Esophagus muscularis mucosa (tissue), 4 donors: Measurements from ENCODE around the gene SFXN5. TPM values are rescaled to one million over a fixed set of nuclear protein-coding genes. Genes with fewer than 3 reads are reported as not detected.

Experiments used
- DNase-seq: peaks from one replicate; pipeline ENCODE4 v3.0.0-alpha.2; 2017; ENCODE audit errors: extremely low spot score
- H3K27ac ChIP-seq, 4 donors: fragments of 200-600 bp; sonication (generic); replicated peaks in 1 of 4; 1 replicate in 3 of 4; 2 replicates in 1 of 4; pipeline ENCODE4 v1.5.1; 2016 to 2019; ENCODE audit warnings: mild to moderate bottlenecking in 1 of 4
- H3K27me3 ChIP-seq, 4 donors: fragments of 200-600 bp; sonication (generic); one replicate each; pipeline versions ENCODE4 v1.5.1 to v1.6.0; 2016 to 2019
- H3K36me3 ChIP-seq, 4 donors: fragments of 200-600 bp; sonication (generic); one replicate each; pipeline ENCODE4 v1.5.1; 2016 to 2019
- H3K4me1 ChIP-seq, 4 donors: fragments of 200-600 bp; sonication (generic); one replicate each; pipeline ENCODE4 v1.5.1; 2016 to 2019
- H3K4me3 ChIP-seq, 4 donors: fragments of 200-600 bp; sonication (generic); 1 replicate in 2 of 4; 2 replicates in 2 of 4; pipeline ENCODE4 v1.5.1; 2016 to 2019; ENCODE audit warnings: mild to moderate bottlenecking in 4 of 4, moderate library complexity in 1 of 4
- H3K9me3 ChIP-seq, 4 donors: fragments of 200-600 bp; sonication (generic); 1 replicate in 3 of 4; 2 replicates in 1 of 4; pipeline ENCODE4 v1.5.1; 2016 to 2019
- EP300 ChIP-seq: sonication (generic); formaldehyde crosslinking; IDR thresholded peaks from one replicate; pipeline ENCODE4 v1.6.1; 2017; ENCODE audit warnings: antibody characterized with exemption
- POLR2A ChIP-seq: fragments of 450-650 bp; IDR thresholded peaks from one replicate; pipeline ENCODE4 v1.6.1; 2017; ENCODE audit warnings: antibody characterized with exemption, moderate library complexity, mild to moderate bottlenecking, low read depth
- POLR2AphosphoS5 ChIP-seq, 2 donors: sonication (generic); formaldehyde crosslinking; IDR thresholded peaks; one replicate each; pipeline ENCODE4 v1.6.1; 2017; ENCODE audit warnings: antibody characterized with exemption in 2 of 2
- WGBS: methylation state at CpG from one replicate; pipeline ENCODE4 v1.1.5; 2018; 5-methylcytosine and 5-hydroxymethylcytosine counted together
- intact Hi-C: fragments of 100-400 bp; cut with DNase I; formaldehyde crosslinking; loops from one replicate; pipeline ENCODE4 v1.15.1; 2023
- total RNA-seq, 4 donors: library from RNA; depleted of rRNA; stranded (reverse); fragments of >200 nt; gene quantifications; one replicate each; pipeline versions ENCODE4 v1.1.0 to v1.2.1, GENCODE V29; 2016
- TF ChIP-seq, protein P1 (sequence below), 3 experiments: fragments of 200-600 bp in 2 of 3; fragments of 450-650 bp in 1 of 3; sonication (generic) in 2 of 3; IDR thresholded peaks; one replicate each; pipeline ENCODE4 v1.5.1; 2017 to 2019; ENCODE audit warnings: antibody characterized with exemption in 3 of 3, mild to moderate bottlenecking in 2 of 3, moderate library complexity in 1 of 3

SFXN5 gene
- total RNA-seq, 4 donors from 2014 or later: 5.8 to 10.0 (median 6.8) TPM

DNA sequence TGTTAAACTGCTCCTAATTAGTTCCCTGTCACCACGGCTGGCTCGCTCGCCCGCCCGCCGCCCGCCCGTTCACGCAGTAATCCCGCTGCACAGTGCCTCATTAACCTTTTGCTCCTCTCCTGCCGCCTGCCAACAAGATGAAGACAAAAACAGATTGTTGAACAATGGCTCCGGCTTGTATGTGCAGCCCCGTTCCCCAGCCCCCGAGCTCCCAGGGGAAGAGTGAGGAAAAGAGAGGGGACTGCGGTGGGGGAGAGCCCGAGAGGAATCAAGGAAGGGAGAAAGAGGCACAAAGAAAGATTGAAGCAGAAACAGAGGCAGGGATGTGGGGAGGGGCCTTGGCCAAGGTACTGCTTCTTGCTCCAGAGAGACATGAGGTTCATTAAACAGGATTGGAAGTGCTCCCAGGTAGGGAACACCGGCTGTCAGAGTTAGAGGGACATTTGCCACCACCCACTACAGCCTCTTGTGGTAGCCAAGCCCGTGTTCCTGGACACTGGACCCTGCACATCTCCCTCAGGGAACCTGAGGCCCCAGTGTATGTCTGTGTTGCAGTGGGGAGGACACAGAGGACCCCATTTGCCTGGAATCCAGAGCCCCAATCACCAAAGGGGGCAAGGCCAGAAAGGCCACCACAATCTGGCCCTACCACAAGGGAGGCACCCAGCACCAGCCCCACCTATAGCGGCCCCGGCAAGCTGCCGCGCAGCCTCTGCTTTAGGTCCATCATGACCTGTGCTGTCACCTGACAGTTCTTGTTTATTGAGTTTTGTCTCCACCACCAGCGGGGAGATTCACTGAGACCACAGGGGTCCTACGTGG, 116.1 kb downstream of the SFXN5 start:
- DNase-seq: no peak
- Histone ChIP-seq H3K27me3 (no peaks in the 10 kb centered on the region), H3K27ac (no peak overlapping the region), H3K36me3 (peaks cover 0 to 14% (median 7%) of the 10 kb centered on the region in 4 donors), H3K9me3 (no peaks in the 10 kb centered on the region), H3K4me3 (no peak overlapping the region), H3K4me1 (no peaks in the 10 kb centered on the region)
- WGBS: 77% methylated on average over 24 of the region's 24 CpGs
- no peak for TF ChIP-seq POLR2A
- TF ChIP-seq, protein P1, sequence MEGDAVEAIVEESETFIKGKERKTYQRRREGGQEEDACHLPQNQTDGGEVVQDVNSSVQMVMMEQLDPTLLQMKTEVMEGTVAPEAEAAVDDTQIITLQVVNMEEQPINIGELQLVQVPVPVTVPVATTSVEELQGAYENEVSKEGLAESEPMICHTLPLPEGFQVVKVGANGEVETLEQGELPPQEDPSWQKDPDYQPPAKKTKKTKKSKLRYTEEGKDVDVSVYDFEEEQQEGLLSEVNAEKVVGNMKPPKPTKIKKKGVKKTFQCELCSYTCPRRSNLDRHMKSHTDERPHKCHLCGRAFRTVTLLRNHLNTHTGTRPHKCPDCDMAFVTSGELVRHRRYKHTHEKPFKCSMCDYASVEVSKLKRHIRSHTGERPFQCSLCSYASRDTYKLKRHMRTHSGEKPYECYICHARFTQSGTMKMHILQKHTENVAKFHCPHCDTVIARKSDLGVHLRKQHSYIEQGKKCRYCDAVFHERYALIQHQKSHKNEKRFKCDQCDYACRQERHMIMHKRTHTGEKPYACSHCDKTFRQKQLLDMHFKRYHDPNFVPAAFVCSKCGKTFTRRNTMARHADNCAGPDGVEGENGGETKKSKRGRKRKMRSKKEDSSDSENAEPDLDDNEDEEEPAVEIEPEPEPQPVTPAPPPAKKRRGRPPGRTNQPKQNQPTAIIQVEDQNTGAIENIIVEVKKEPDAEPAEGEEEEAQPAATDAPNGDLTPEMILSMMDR (IDR thresholded peaks at IDR 0.05): no peak
- TF ChIP-seq EP300: no peak
- intact Hi-C loops: no loop called here

DNA sequence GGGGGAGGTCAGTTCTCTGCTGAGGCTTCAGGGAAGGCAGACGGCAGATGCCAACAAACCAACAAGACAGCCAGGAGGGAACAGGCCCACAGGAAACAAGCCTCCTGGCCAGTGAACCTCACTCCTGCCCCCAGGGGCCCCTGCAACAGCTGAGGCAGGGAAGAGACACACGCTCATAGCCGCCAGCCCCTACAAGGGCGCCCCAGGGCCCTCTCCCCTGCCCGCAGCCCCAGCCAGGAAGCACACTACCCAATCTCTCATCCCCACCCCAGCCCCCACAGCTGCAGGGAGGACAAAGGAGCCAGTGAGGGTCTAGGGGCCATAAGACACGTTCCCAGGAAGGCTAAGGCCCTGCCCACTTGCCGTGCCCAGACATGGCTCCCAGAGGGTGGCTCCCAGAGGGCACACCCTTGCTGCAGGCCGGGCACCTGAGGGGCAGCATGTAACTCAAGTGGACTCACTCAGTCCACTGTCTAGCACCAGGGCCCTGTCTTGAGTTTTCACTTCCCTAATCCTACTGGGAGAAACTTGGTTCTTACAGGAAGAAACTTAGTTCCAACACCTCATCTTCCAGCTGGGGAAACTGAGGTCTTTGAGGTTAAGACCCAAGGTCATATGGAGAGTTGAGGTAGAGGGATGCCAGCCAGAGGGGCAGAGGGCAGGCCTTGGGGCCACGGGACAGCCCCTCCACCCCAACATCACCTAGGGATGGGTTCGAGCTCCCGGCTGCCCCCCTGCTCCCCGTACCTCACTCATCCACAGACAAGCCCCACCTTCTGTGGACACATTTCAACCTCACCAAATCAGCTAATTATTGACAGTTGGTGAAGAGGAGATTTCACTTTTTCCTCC, 116.9 kb downstream of the SFXN5 start:
- 80% methylated on average over 12 of the region's 12 CpGs for WGBS
- intact Hi-C loops: no loop called here

DNA sequence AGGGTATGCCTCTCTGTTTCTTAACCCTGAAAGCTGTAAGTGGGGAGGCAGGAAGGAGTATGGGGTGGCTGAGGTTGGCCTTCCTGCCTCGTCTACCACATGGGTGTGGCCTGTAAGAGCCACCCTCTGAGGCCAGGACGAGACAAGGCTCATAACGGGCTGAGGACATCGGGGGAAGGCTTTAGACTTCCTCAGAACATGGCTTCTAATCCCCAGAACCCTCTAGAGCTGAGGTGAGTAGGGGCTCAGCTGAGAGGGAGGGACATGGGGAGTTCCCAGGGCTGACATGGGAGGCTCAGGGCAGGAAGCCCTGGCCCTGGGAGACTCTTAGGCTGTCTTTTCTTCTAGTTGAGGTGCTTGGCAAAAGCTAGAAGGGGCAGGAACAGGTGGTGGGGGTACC, 117.5 kb downstream of the SFXN5 start:
- Histone ChIP-seq H3K4me3 (no peak overlapping the region), H3K4me1 (no peaks in the 10 kb centered on the region), H3K27me3 (no peaks in the 10 kb centered on the region), H3K36me3 (peaks cover 0 to 17% (median 7%) of the 10 kb centered on the region in 4 donors), H3K9me3 (no peaks in the 10 kb centered on the region), H3K27ac (no peak overlapping the region)
- 55% methylated on average over 2 of the region's 4 CpGs for WGBS
- TF ChIP-seq, protein P1 (IDR thresholded peaks at IDR 0.05): no peak
- TF ChIP-seq POLR2A (no peak), POLR2AphosphoS5 (IDR thresholded peaks at IDR 0.05) (no peak), EP300 (no peak)
- intact Hi-C loops: no loop called here
- DNase-seq: no peak

More for the DNA sequence above, 116.9 kb downstream of the SFXN5 start:
- peaks cover 0 to 17% (median 7%) of the 10 kb centered on the region in 4 donors for H3K36me3 ChIP-seq
- H3K27ac ChIP-seq: no peak overlapping the region
- no peak for DNase-seq
- no peaks in the 10 kb centered on the region for H3K9me3 ChIP-seq
- H3K27me3 ChIP-seq: no peaks in the 10 kb centered on the region
- no peak for TF ChIP-seq POLR2AphosphoS5 (IDR thresholded peaks at IDR 0.05)
- no peak for TF ChIP-seq POLR2A
- TF ChIP-seq EP300: no peak
- TF ChIP-seq, protein P1 (IDR thresholded peaks at IDR 0.05): no peak
- no peak overlapping the region for H3K4me3 ChIP-seq
- H3K4me1 ChIP-seq: no peaks in the 10 kb centered on the region

DNA sequence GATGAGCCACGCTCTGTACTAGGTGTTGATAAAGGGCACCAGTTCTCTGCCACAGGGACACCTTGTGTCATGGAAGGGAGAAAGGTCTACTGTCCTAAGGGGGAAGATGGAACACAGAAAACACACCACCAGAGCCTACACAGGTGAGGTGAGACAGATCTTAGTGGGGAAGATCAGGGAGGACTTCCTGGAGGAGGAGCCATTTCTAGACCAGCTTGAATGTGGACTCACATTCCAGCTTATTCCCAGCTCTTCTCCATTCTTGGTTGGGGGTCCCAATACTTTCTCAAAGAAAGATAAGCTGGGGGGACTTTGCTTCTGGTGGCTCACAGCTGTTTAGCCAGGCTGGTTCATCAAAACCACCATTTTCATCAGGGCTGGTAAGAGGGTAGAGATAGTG, 118.0 kb downstream of the SFXN5 start:
- H3K36me3 ChIP-seq: peaks cover 0 to 17% (median 5%) of the 10 kb centered on the region in 4 donors
- H3K9me3 ChIP-seq: no peaks in the 10 kb centered on the region
- no peak for TF ChIP-seq POLR2A
- TF ChIP-seq EP300: no peak
- TF ChIP-seq POLR2AphosphoS5 (IDR thresholded peaks at IDR 0.05): no peak
- TF ChIP-seq, protein P1 (IDR thresholded peaks at IDR 0.05): no peak
- no peak for DNase-seq
- H3K4me1 ChIP-seq: no peaks in the 10 kb centered on the region
- H3K4me3 ChIP-seq: no peak overlapping the region
- no peak overlapping the region for H3K27ac ChIP-seq
- 100% methylated on average over 1 of the region's 1 CpG for WGBS
- intact Hi-C loops: no loop called here
- H3K27me3 ChIP-seq: no peaks in the 10 kb centered on the region
